IMR-90 (cell line): ENCODE measurements around the gene SPTBN5. TPM values are rescaled to one million over a fixed set of nuclear protein-coding genes. Genes with fewer than 3 reads are reported as not detected.

Experiments
- ATAC-seq: fragments of 200-7000 bp; cut with Tn5 transposase; 2 replicates; pipeline ENCODE4 v1.9.1; 2020; ENCODE audit warnings: low read depth, mild to moderate bottlenecking, moderate library complexity
- BruUV-seq: library from RNA; stranded (reverse); fragments of 400-500 nt; replicated peaks from 2 replicates; lab custom pipeline; 2021; lab: Mats Ljungman, UMichigan
- CTCF ChIA-PET: fragments of 300-600 bp; formaldehyde crosslinking; extraction: SDS; loops from one replicate; lab custom pipeline; 2021; ENCODE audit warnings: antibody characterized with exemption; lab: Yijun Ruan, JAX
- POLR2A ChIA-PET: fragments of 300-600 bp; sonication (Branson Sonifier 250); formaldehyde crosslinking; loops from one replicate; lab custom pipeline; 2022; ENCODE audit warnings: antibody characterized with exemption; ENCODE audit not compliant: unreplicated experiment; lab: Charles Lee
- DNase-seq: peaks from one replicate; pipeline ENCODE4 v3.0.0; 2013
- H2AFZ ChIP-seq: replicated peaks from 2 replicates; pipeline ENCODE3; 2013; ENCODE audit warnings: low read length, mild to moderate bottlenecking; ENCODE audit not compliant: poor library complexity
- H2AK5ac ChIP-seq: 2 replicates; pipeline ENCODE4 v1.6.1; 2013; ENCODE audit warnings: low read depth, low read length, inconsistent platforms
- H2AK9ac ChIP-seq: replicated peaks from 2 replicates; pipeline ENCODE3; 2013; ENCODE audit warnings: mild to moderate bottlenecking, low read depth, low read length, moderate library complexity; ENCODE audit not compliant: poor library complexity
- H2BK120ac ChIP-seq: 2 replicates; pipeline ENCODE4 v1.6.1; 2013; ENCODE audit warnings: low read depth, low read length, inconsistent platforms
- H2BK15ac ChIP-seq: 3 replicates; pipeline ENCODE4 v1.6.1; 2013; ENCODE audit warnings: low read depth, low read length, inconsistent platforms
- H2BK20ac ChIP-seq: 2 replicates; pipeline ENCODE4 v1.6.1; 2013; ENCODE audit warnings: low read depth, mild to moderate bottlenecking, inconsistent platforms, low read length, moderate library complexity
- H2BK5ac ChIP-seq: 2 replicates; pipeline ENCODE4 v1.6.1; 2013; ENCODE audit warnings: mild to moderate bottlenecking, low read depth, low read length, inconsistent platforms; ENCODE audit not compliant: poor library complexity, severe bottlenecking
- H3K14ac ChIP-seq: replicated peaks from 2 replicates; pipeline ENCODE4 v1.6.1; 2013; ENCODE audit warnings: low read depth, low read length, inconsistent platforms
- H3K18ac ChIP-seq: 2 replicates; pipeline ENCODE4 v1.6.1; 2013; ENCODE audit warnings: low read depth, low read length, control low read depth
- H3K23ac ChIP-seq: 2 replicates; pipeline ENCODE4 v1.6.1; 2013; ENCODE audit warnings: low read depth, low read length, inconsistent platforms
- H3K27ac ChIP-seq: 2 replicates; pipeline ENCODE4 v1.5.1; 2013; ENCODE audit warnings: mild to moderate bottlenecking, control low read depth, low read length; ENCODE audit not compliant: insufficient read depth
- H3K27me3 ChIP-seq: 2 replicates; pipeline ENCODE4 v1.6.1; 2013; ENCODE audit warnings: low read length; ENCODE audit not compliant: control insufficient read depth, insufficient read depth
- H3K36me3 ChIP-seq: 2 replicates; pipeline ENCODE4 v1.6.1; 2013; ENCODE audit warnings: low read length, mixed read lengths; ENCODE audit not compliant: control insufficient read depth, insufficient read depth
- H3K4ac ChIP-seq: 2 replicates; pipeline ENCODE4 v1.6.1; 2013; ENCODE audit warnings: low read depth, low read length, inconsistent platforms
- H3K4me1 ChIP-seq: 2 replicates; pipeline ENCODE4 v1.6.1; 2013; ENCODE audit warnings: low read length, mixed read lengths; ENCODE audit not compliant: control insufficient read depth, insufficient read depth
- H3K4me2 ChIP-seq: 2 replicates; pipeline ENCODE4 v1.6.1; 2013; ENCODE audit warnings: low read depth, mild to moderate bottlenecking, control low read depth, low read length, moderate library complexity
- H3K4me3 ChIP-seq: 2 replicates; pipeline ENCODE4 v1.5.1; 2013; ENCODE audit warnings: low read depth, mild to moderate bottlenecking, control low read depth, low read length, moderate library complexity; ENCODE audit not compliant: insufficient read depth
- H3K56ac ChIP-seq: 2 replicates; pipeline ENCODE4 v1.6.1; 2013; ENCODE audit warnings: low read length, inconsistent platforms; ENCODE audit not compliant: insufficient read depth; ENCODE audit errors: extremely low read depth
- H3K79me1 ChIP-seq, 2 experiments: 2 replicates each; pipeline ENCODE4 v1.6.1; 2013; ENCODE audit warnings: low read length in 2 of 2, inconsistent platforms in 1 of 2, low read depth in 1 of 2
- H3K9ac ChIP-seq: 2 replicates; pipeline ENCODE4 v1.6.1; 2013; ENCODE audit warnings: low read depth, low read length, control low read depth
- H3K9me1 ChIP-seq: 2 replicates; pipeline ENCODE4 v1.6.1; 2013; ENCODE audit warnings: low read length, inconsistent platforms; ENCODE audit not compliant: insufficient read depth
- H3K9me3 ChIP-seq: 2 replicates; pipeline ENCODE4 v1.6.1; 2013; ENCODE audit warnings: low read length; ENCODE audit not compliant: control insufficient read depth, insufficient read depth
- H4K20me1 ChIP-seq: 2 replicates; pipeline ENCODE4 v1.6.1; 2013; ENCODE audit warnings: low read length, inconsistent platforms; ENCODE audit not compliant: insufficient read depth
- H4K5ac ChIP-seq: 2 replicates; pipeline ENCODE4 v1.6.1; 2013; ENCODE audit warnings: mild to moderate bottlenecking, low read depth, low read length, control low read depth
- H4K8ac ChIP-seq, 2 experiments: 2 replicates each; pipeline ENCODE4 v1.6.1; 2013; ENCODE audit warnings: low read depth in 2 of 2, low read length in 2 of 2, control low read depth in 1 of 2, inconsistent platforms in 1 of 2
- H4K91ac ChIP-seq: 2 replicates; pipeline ENCODE4 v1.6.1; 2013; ENCODE audit warnings: low read depth, low read length, inconsistent platforms; ENCODE audit not compliant: insufficient read depth
- CEBPB ChIP-seq: IDR thresholded peaks from 2 replicates; pipeline ENCODE4 v1.6.1; 2012; ENCODE audit warnings: low read depth, low read length, improper control_type of control experiment
- MAFK ChIP-seq: IDR thresholded peaks from 2 replicates; pipeline ENCODE4 v1.6.1; 2012; ENCODE audit warnings: low read depth, low read length, improper control_type of control experiment
- MAZ ChIP-seq: IDR thresholded peaks from 2 replicates; pipeline ENCODE4 v1.6.1; 2012; ENCODE audit warnings: low read depth, mild to moderate bottlenecking, low read length, improper control_type of control experiment, moderate library complexity, borderline replicate concordance
- MXI1 ChIP-seq: IDR thresholded peaks from 2 replicates; pipeline ENCODE4 v1.6.1; 2012; ENCODE audit warnings: low read depth, mild to moderate bottlenecking, low read length, moderate library complexity, borderline replicate concordance
- NFE2L2 ChIP-seq: fragments of 150-350 bp; IDR thresholded peaks from 2 replicates; pipeline ENCODE4 v1.6.1; 2016; ENCODE audit warnings: low read depth, mild to moderate bottlenecking, low read length
- RAD21 ChIP-seq: IDR thresholded peaks from 2 replicates; pipeline ENCODE4 v1.6.1; 2012; ENCODE audit warnings: low read length, improper control_type of control experiment
- SMC3 ChIP-seq: fragments of 150-350 bp; IDR thresholded peaks from 2 replicates; pipeline ENCODE4 v1.6.1; 2016; ENCODE audit warnings: low read depth, mild to moderate bottlenecking, antibody characterized with exemption, low read length, moderate library complexity
- USF2 ChIP-seq: fragments of 150-350 bp; IDR thresholded peaks from 2 replicates; pipeline ENCODE4 v1.6.1; 2017; ENCODE audit warnings: mild to moderate bottlenecking, antibody characterized with exemption, low read length, low read depth
- WGBS, 2 experiments: methylation state at CpG; one replicate each; pipeline versions ENCODE4 v1.1.5 to v1.1.7; 2013; ENCODE audit warnings: missing lambda C conversion rate in 2 of 2; ENCODE audit not compliant: insufficient read length in 1 of 2; ENCODE audit errors: extremely low coverage in 2 of 2; 5-methylcytosine and 5-hydroxymethylcytosine counted together
- dilution Hi-C: fragments of 300-500 bp; cut with HindIII; formaldehyde crosslinking; loops from one replicate; pipeline ENCODE4 v1.14.3; 2018; ENCODE audit warnings: low sequenced_read_pairs; ENCODE audit not compliant: unreplicated experiment
- in situ Hi-C: fragments of 300-500 bp; cut with MboI; formaldehyde crosslinking; loops from 3 replicates; pipeline ENCODE4 v1.14.3; 2019; ENCODE audit warnings: low sequenced_read_pairs, inconsistent platforms, mixed read lengths
- intact Hi-C: fragments of 100-400 bp; cut with micrococcal nuclease; formaldehyde crosslinking; loops from 2 replicates; pipeline ENCODE4 v1.10.0; 2022
- polyA plus RNA-seq, 3 experiments: library from polyadenylated mRNA; depleted of rRNA; stranded (reverse); fragments of >200 nt; gene quantifications; 2 replicates each; pipeline ENCODE4 v1.2.3, GENCODE V29; 2012; ENCODE audit warnings: low replicate concordance in 1 of 3
- total RNA-seq: library from RNA; depleted of rRNA; stranded (reverse); fragments of >200 nt; gene quantifications from 2 replicates; pipeline ENCODE4 v1.2.3, GENCODE V29; 2012

Gene SPTBN5
- total and polyA plus RNA-seq, 2 of the 4 experiments (the other 2 are of a cell fraction): under 0.01 to 0.38 TPM

DNA sequence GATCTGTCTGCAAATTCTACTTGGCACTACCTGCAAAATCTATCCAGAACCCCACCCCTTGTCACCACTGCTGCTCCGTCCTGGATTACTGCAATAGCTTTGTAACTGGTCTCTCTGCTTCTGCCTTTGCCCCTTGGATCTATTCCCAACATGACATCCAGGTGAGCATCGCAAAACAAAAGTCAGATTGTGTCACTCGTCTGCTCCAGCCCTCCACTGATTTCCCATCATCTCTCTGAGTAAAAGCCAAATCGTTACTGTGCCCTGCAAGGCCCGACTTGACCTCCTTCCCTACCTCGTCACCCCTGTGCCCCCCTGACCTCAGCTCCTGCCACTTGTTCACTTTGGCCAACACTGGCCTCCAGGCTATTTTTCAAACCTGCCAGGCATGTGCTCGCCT, 9.4 kb downstream of the SPTBN5 start:
- no peak overlapping the region for H2BK5ac ChIP-seq
- CTCF ChIA-PET: no interaction called here
- H4K91ac ChIP-seq: no peak overlapping the region
- POLR2A ChIA-PET: no interaction called here
- dilution Hi-C loops (no loop called here), intact Hi-C loops (no loop called here), in situ Hi-C loops (no loop called here)
- H4K5ac ChIP-seq: no peak overlapping the region
- no peak overlapping the region for H3K9ac ChIP-seq
- no peak overlapping the region for H3K18ac ChIP-seq
- no peak for ATAC-seq
- no peaks in the 10 kb centered on the region for H3K9me3 ChIP-seq
- no peak overlapping the region for H3K4me2 ChIP-seq
- no peak overlapping the region for H3K14ac ChIP-seq
- no peak overlapping the region for H2AK9ac ChIP-seq
- H3K23ac ChIP-seq: no peak overlapping the region
- no TSS peak for BruUV-seq
- DNase-seq: no peak
- H3K9me1 ChIP-seq: peaks cover 2% of the 10 kb centered on the region; the same call in 1 of the 2 replicates
- no peak overlapping the region for H2BK15ac ChIP-seq
- H2BK20ac ChIP-seq: no peak overlapping the region
- H3K4me1 ChIP-seq: 0 out of 2 replicates have a peak, but pooled peaks cover 2% of the 10 kb centered on the region
- TF ChIP-seq MAFK: no peak
- TF ChIP-seq MAZ: no peak
- TF ChIP-seq RAD21: no peak
- TF ChIP-seq SMC3: no peak
- TF ChIP-seq CEBPB: no peak
- no peak for TF ChIP-seq NFE2L2
- TF ChIP-seq USF2: no peak
- TF ChIP-seq MXI1: no peak
- no peak overlapping the region for H3K56ac ChIP-seq
- peaks cover 25% of the 10 kb centered on the region for H3K27me3 ChIP-seq
- no peak overlapping the region for H2BK120ac ChIP-seq
- H3K4ac ChIP-seq: no peak overlapping the region
- H3K27ac ChIP-seq: no peak overlapping the region
- peaks cover 9% of the 10 kb centered on the region; the same call in 1 of the 2 replicates for H4K20me1 ChIP-seq
- no peak overlapping the region for H2AFZ ChIP-seq
- no peaks in the 10 kb centered on the region for H3K79me1 ChIP-seq
- 70% methylated on average over 6 of the region's 7 CpGs; no CpG with 5 or more reads in 1 of the 2 experiments for WGBS, 2 experiments
- no peaks in the 10 kb centered on the region for H3K36me3 ChIP-seq
- no peak overlapping the region for H3K4me3 ChIP-seq
- H2AK5ac ChIP-seq: no peak overlapping the region
- no peak overlapping the region for H4K8ac ChIP-seq
